Measurements from ENCODE around the gene TSHZ2. TPM values are rescaled to one million over a fixed set of nuclear protein-coding genes. Genes with fewer than 3 reads are reported as not detected.

The TSHZ2 gene
- total and polyA plus RNA-seq, 9 of the 15 experiments (the other 6 are each of a cell fraction or from before 2014, with no cell fraction given): 0.03 to 0.20 (median 0.05) TPM; not detected in 4

DNA sequence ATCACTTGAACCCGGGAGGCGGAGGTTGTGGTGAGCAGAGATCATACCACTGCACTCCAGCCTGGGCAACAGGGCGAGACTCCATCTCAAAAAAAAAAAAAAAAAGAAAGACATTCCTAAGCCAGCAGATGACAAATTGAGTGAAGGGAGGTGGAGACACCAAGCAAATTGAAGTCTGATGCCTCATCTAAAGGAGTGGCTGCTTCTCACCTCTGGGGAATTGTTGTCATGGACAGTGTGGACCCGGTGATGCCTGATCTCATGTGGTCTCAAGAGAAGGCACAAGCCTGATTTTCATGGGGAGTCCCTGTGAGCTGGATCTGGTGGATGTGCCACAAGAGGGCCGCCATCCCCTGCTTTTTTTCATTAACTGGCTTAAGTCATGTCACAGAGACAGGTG is 349.4 kb downstream of the TSHZ2 start:
- Histone ChIP-seq H3K4me2 (ENCODE audit: insufficient read depth, low read length) (no peak overlapping the region), H3K9me1 (ENCODE audit: control insufficient read depth, insufficient read depth, low read length) (no peaks in the 10 kb centered on the region), H3K27ac (ENCODE audit: extremely low read depth, low read depth, low read length) (no peak overlapping the region), H2AFZ (ENCODE audit: low read depth, low read length) (no peak overlapping the region), H3K79me2 (ENCODE audit: control insufficient read depth, insufficient read depth, low read length) (no peaks in the 10 kb centered on the region), H3K9me3 (replicated peaks; ENCODE audit: control insufficient read depth, insufficient read depth, low read depth, low read length) (no peaks in the 10 kb centered on the region), H3K9ac (ENCODE audit: insufficient read depth in 1 of 2, low read depth in 2 of 2, low read length in 2 of 2) (no peak overlapping the region), H3K36me3 (ENCODE audit: control insufficient read depth, insufficient read depth, low read length) (no peaks in the 10 kb centered on the region), H3K27me3 (ENCODE audit: control insufficient read depth in 2 of 2, insufficient read depth in 2 of 2, low read length in 2 of 2) (no peaks in the 10 kb centered on the region; a peak in 1 of 5 replicates), H3K4me1 (replicated peaks in 1 of 2; ENCODE audit: control insufficient read depth in 2 of 2, insufficient read depth in 2 of 2, low read length in 2 of 2) (peaks cover 0 to 6% of the 10 kb centered on the region in 2 experiments; a peak in 2 of 5 replicates), H3K4me3 (no peak overlapping the region), H4K20me1 (replicated peaks; ENCODE audit: control insufficient read depth, insufficient read depth, low read length) (no peaks in the 10 kb centered on the region)
- BruUV-seq (replicated peaks): no TSS peak
- ATAC-seq: no peak
- intact Hi-C loops (cut with micrococcal nuclease): no loop called here
- WGBS (ENCODE audit: insufficient coverage, low coverage, missing lambda C conversion rate): 22% methylated on average over 2 of the region's 5 CpGs
- CTCF ChIA-PET (ENCODE audit: low intra/inter-chr PET ratio): no interaction called here
- in situ Hi-C loops (cut with MboI): no loop called here
- POLR2A ChIA-PET: no interaction called here
- 0 out of 4 replicates have a peak, but pooled peaks of 1 of the 2 experiments have one; percentile 8 for TF ChIP-seq RAD21 (CRISPR knock-in tag; conservative IDR thresholded peaks at IDR 0.05 in 1 of 2, IDR thresholded peaks at IDR 0.05 in 1 of 2)
- TF ChIP-seq PTTG1 (tag; IDR thresholded peaks at IDR 0.05; ENCODE audit: low read depth): no peak
- TF ChIP-seq SRSF7 (optimal IDR thresholded peaks at IDR 0.05; ENCODE audit: low read depth, low read length): no peak
- TF ChIP-seq, protein P1, sequence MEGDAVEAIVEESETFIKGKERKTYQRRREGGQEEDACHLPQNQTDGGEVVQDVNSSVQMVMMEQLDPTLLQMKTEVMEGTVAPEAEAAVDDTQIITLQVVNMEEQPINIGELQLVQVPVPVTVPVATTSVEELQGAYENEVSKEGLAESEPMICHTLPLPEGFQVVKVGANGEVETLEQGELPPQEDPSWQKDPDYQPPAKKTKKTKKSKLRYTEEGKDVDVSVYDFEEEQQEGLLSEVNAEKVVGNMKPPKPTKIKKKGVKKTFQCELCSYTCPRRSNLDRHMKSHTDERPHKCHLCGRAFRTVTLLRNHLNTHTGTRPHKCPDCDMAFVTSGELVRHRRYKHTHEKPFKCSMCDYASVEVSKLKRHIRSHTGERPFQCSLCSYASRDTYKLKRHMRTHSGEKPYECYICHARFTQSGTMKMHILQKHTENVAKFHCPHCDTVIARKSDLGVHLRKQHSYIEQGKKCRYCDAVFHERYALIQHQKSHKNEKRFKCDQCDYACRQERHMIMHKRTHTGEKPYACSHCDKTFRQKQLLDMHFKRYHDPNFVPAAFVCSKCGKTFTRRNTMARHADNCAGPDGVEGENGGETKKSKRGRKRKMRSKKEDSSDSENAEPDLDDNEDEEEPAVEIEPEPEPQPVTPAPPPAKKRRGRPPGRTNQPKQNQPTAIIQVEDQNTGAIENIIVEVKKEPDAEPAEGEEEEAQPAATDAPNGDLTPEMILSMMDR (IDR thresholded peaks at IDR 0.05 in 2 of 3, conservative IDR thresholded peaks at IDR 0.05 in 1 of 3; ENCODE audit: insufficient read depth in 2 of 3, low read depth in 1 of 3, low read length in 3 of 3): 0 out of 6 replicates have a peak, but pooled peaks of 1 of the 3 experiments have one; percentile 15
- no peak for TF ChIP-seq SRSF9 (IDR thresholded peaks at IDR 0.05; ENCODE audit: borderline replicate concordance, low read depth, low read length)
- FAIRE-seq: no peak
- no peak for DNase-seq (ENCODE audit: extremely low read depth in 1 of 4, low spot score in 3 of 4)
